MM.1S (cell line): ENCODE data around the gene UBC.
"Not testable (repeated sequence)": the region's sequence is repeated elsewhere in the genome, so short reads cannot be mapped to it uniquely, and the experiment has no call there.

Experiments
- DNase-seq: peaks from one replicate; pipeline ENCODE4 v3.0.0-alpha.2; 2015
- H2AFZ ChIP-seq: fragments of 300-600 bp; sonication (generic); 2 replicates; pipeline ENCODE4 v1.6.0; 2016; ENCODE audit warnings: antibody characterized with exemption, low read length
- H3F3A ChIP-seq: fragments of 300-600 bp; sonication (generic); 2 replicates; pipeline ENCODE4 v1.6.1; 2016; ENCODE audit warnings: mild to moderate bottlenecking, antibody characterized with exemption, low read length, moderate library complexity, mixed read lengths; ENCODE audit not compliant: insufficient read depth
- H3K27ac ChIP-seq: fragments of 300-600 bp; sonication (generic); 2 replicates; pipeline ENCODE4 v1.5.1; 2016; ENCODE audit warnings: mild to moderate bottlenecking, low read length
- H3K27me3 ChIP-seq: fragments of 300-600 bp; sonication (generic); replicated peaks from 2 replicates; pipeline ENCODE4 v1.6.0; 2016; ENCODE audit warnings: low read length; ENCODE audit not compliant: insufficient read depth
- H3K36me3 ChIP-seq: fragments of 300-600 bp; sonication (generic); replicated peaks from 2 replicates; pipeline ENCODE4 v1.6.1; 2016; ENCODE audit warnings: mild to moderate bottlenecking, low read length, mixed read lengths; ENCODE audit not compliant: insufficient read depth
- H3K4me1 ChIP-seq: fragments of 300-600 bp; sonication (generic); 2 replicates; pipeline ENCODE4 v1.6.1; 2016; ENCODE audit warnings: low read length, mixed read lengths
- H3K4me2 ChIP-seq: fragments of 300-600 bp; sonication (generic); 2 replicates; pipeline ENCODE4 v1.6.0; 2016; ENCODE audit warnings: low read depth, low read length
- H3K4me3 ChIP-seq: fragments of 300-600 bp; sonication (generic); 2 replicates; pipeline ENCODE4 v1.5.1; 2016; ENCODE audit warnings: low read length, mixed read lengths
- H3K79me2 ChIP-seq: fragments of 300-600 bp; sonication (generic); 2 replicates; pipeline ENCODE4 v1.6.1; 2016; ENCODE audit warnings: mixed run types, low read length, mixed read lengths
- H3K9ac ChIP-seq: fragments of 300-600 bp; sonication (generic); 2 replicates; pipeline ENCODE4 v1.6.1; 2016; ENCODE audit warnings: low read length, mixed read lengths
- H3K9me2 ChIP-seq: fragments of 300-600 bp; sonication (generic); replicated peaks from 2 replicates; pipeline ENCODE4 v1.6.1; 2016; ENCODE audit warnings: mild to moderate bottlenecking, low read length, mixed read lengths; ENCODE audit not compliant: insufficient read depth
- H3K9me3 ChIP-seq: fragments of 300-600 bp; sonication (generic); replicated peaks from 2 replicates; pipeline ENCODE4 v1.6.1; 2016; ENCODE audit warnings: mild to moderate bottlenecking, low read length, mixed read lengths; ENCODE audit not compliant: insufficient read depth
- H4K20me1 ChIP-seq: fragments of 300-600 bp; sonication (generic); 2 replicates; pipeline ENCODE4 v1.6.1; 2016; ENCODE audit warnings: mild to moderate bottlenecking, low read length, moderate library complexity, mixed read lengths; ENCODE audit not compliant: insufficient read depth
- CTCF ChIP-seq: fragments of 300-600 bp; sonication (generic); IDR thresholded peaks from 2 replicates; pipeline ENCODE4 v1.5.1; 2016; ENCODE audit warnings: antibody characterized with exemption, low read length, mixed read lengths
- EZH2 ChIP-seq: fragments of 300-600 bp; sonication (generic); optimal IDR thresholded peaks from 2 replicates; pipeline ENCODE3; 2017; ENCODE audit warnings: low read depth, mild to moderate bottlenecking, antibody characterized with exemption, low read length, mixed read lengths
- EZH2phosphoT487 ChIP-seq: fragments of 300-600 bp; sonication (generic); IDR thresholded peaks from 2 replicates; pipeline ENCODE4 v1.6.1; 2018; ENCODE audit warnings: antibody characterized with exemption, low read length

Gene UBC

GRCh38 chr12:124888260-124888659 is 26.2 kb downstream of the UBC start:
- Histone ChIP-seq H3K79me2 (no peaks in the 10 kb centered on the region), H3K9ac (no peak overlapping the region), H3K27ac (no peak overlapping the region), H3K4me1 (peaks cover 11% of the 10 kb centered on the region), H4K20me1 (no peaks in the 10 kb centered on the region), H3K4me2 (no peak overlapping the region), H3K9me2 (no peaks in the 10 kb centered on the region), H3K27me3 (no peaks in the 10 kb centered on the region), H3F3A (peaks cover 7% of the 10 kb centered on the region), H3K4me3 (no peak overlapping the region), H3K9me3 (no peaks in the 10 kb centered on the region), H2AFZ (no peak overlapping the region), H3K36me3 (no peaks in the 10 kb centered on the region)
- no peak for DNase-seq
- no peak for TF ChIP-seq EZH2phosphoT487
- no peak for TF ChIP-seq CTCF
- TF ChIP-seq EZH2: no peak

- not testable (repeated sequence) for H3K36me3 ChIP-seq, H3K27ac ChIP-seq, H3K27me3 ChIP-seq, H3K9me2 ChIP-seq, DNase-seq, H3K9me3 ChIP-seq, H3K79me2 ChIP-seq, H3K4me2 ChIP-seq, H3K9ac ChIP-seq, H3K4me3 ChIP-seq, H4K20me1 ChIP-seq, H3F3A ChIP-seq, H2AFZ ChIP-seq
- H3K4me1 ChIP-seq: peaks cover 11% of the 10 kb centered on the region
Measured at GRCh38 chr12:124887766-124888165, 26.7 kb downstream of the UBC start.

GRCh38 chr12:124884587-124885438 is 29.6 kb downstream of the UBC start:
- no peak for TF ChIP-seq EZH2phosphoT487
- TF ChIP-seq EZH2: no peak
- no peak for TF ChIP-seq CTCF
- Histone ChIP-seq H2AFZ (peak overlapping the region; percentile 72), H3K9ac (peak overlapping the region; percentile 44; the same call in 1 of the 2 replicates)

More at GRCh38 chr12:124884587-124885438, 29.6 kb downstream of the UBC start:
- Histone ChIP-seq H3K27ac (peak overlapping the region; percentile 72), H3K27me3 (no peaks in the 10 kb centered on the region), H3K36me3 (no peaks in the 10 kb centered on the region), H4K20me1 (no peaks in the 10 kb centered on the region), H3K79me2 (no peaks in the 10 kb centered on the region), H3F3A (peaks cover 7% of the 10 kb centered on the region), H3K4me1 (peaks cover 11% of the 10 kb centered on the region), H3K9me2 (no peaks in the 10 kb centered on the region), H3K4me3 (no peak overlapping the region), H3K9me3 (no peaks in the 10 kb centered on the region), H3K4me2 (peak overlapping the region; percentile 68; the same call in 1 of the 2 replicates)
- peak; percentile 81 for DNase-seq
